8988T (cell line): ENCODE results near the gene MCC.
"Not testable (repeated sequence)": the region's sequence is repeated elsewhere in the genome, so short reads cannot be mapped to it uniquely, and the experiment has no call there.

Experiments used
- DNase-seq: peaks from one replicate; pipeline ENCODE4 v3.0.0; 2011

MCC gene

GRCh38 chr5:113093558-113093957 lies 394.7 kb downstream of the MCC start:
- DNase-seq: no peak

GRCh38 chr5:113092683-113093082 lies 395.6 kb downstream of the MCC start:
- DNase-seq: no peak

- no peak for DNase-seq
Observed at GRCh38 chr5:113091622-113092021, 396.6 kb downstream of the MCC start.

- DNase-seq: no peak
Observed at GRCh38 chr5:113090336-113091106, 397.7 kb downstream of the MCC start.

GRCh38 chr5:113089653-113090335 lies 398.5 kb downstream of the MCC start:
- DNase-seq: no peak

GRCh38 chr5:113087976-113088514 lies 400.2 kb downstream of the MCC start:
- DNase-seq: no peak

GRCh38 chr5:113085880-113086409 lies 402.3 kb downstream of the MCC start:
- no peak for DNase-seq

GRCh38 chr5:113085084-113085414 lies 403.2 kb downstream of the MCC start:
- no peak for DNase-seq

- DNase-seq: no peak
Observed at GRCh38 chr5:113084402-113085083, 403.7 kb downstream of the MCC start.

- DNase-seq: no peak
Observed at GRCh38 chr5:113083481-113083880, 404.8 kb downstream of the MCC start.

- DNase-seq: no peak
Observed at GRCh38 chr5:113082547-113082905, 405.7 kb downstream of the MCC start.

- DNase-seq: no peak
Observed at GRCh38 chr5:113081881-113082546, 406.2 kb downstream of the MCC start.

GRCh38 chr5:113081091-113081839 lies 407.0 kb downstream of the MCC start:
- no peak for DNase-seq

- not testable (repeated sequence) for DNase-seq
Observed at GRCh38 chr5:113076649-113077048, 411.6 kb downstream of the MCC start.

- no peak for DNase-seq
Observed at GRCh38 chr5:113075019-113075418, 413.2 kb downstream of the MCC start.

GRCh38 chr5:113073629-113074034 lies 414.6 kb downstream of the MCC start:
- DNase-seq: not testable (repeated sequence)

GRCh38 chr5:113071401-113071800 lies 416.9 kb downstream of the MCC start:
- no peak for DNase-seq

- no peak for DNase-seq
Observed at GRCh38 chr5:113070901-113071300, 417.4 kb downstream of the MCC start.

GRCh38 chr5:113068559-113068958 lies 419.7 kb downstream of the MCC start:
- DNase-seq: no peak

- no peak for DNase-seq
Observed at GRCh38 chr5:113067635-113068344, 420.5 kb downstream of the MCC start.

GRCh38 chr5:113065626-113066025 lies 422.6 kb downstream of the MCC start:
- no peak for DNase-seq

GRCh38 chr5:113064806-113065205 lies 423.4 kb downstream of the MCC start:
- DNase-seq: no peak
